GM18861 (cell line): ENCODE data around the gene ADAT3.
"Not testable (repeated sequence)": the region's sequence is repeated elsewhere in the genome, so short reads cannot be mapped to it uniquely, and the experiment has no call there.

Experiments
- ATAC-seq: cut with Tn5 transposase; IDR thresholded peaks from one replicate; pipeline ENCODE4 v1.9.1; 2021; ENCODE audit not compliant: unreplicated experiment

The ADAT3 gene

GRCh38 chr19:1882786-1883692, 22.2 kb upstream of the ADAT3 start:
- no peak for ATAC-seq

- ATAC-seq = no peak
Observed at GRCh38 chr19:1883784-1884183, 21.4 kb upstream of the ADAT3 start.

GRCh38 chr19:1884291-1884718, 20.9 kb upstream of the ADAT3 start:
- ATAC-seq = no peak

GRCh38 chr19:1884719-1885334, 20.4 kb upstream of the ADAT3 start:
- no peak for ATAC-seq

GRCh38 chr19:1885398-1886119, 19.6 kb upstream of the ADAT3 start, which contains the start of gene ABHD17A:
Gene ABHD17A, minus strand, starts transcription at chr19:1885496. Its CDS starts 3,930 bp downstream, at chr19:1881566.
- not testable (repeated sequence) for ATAC-seq

GRCh38 chr19:1886360-1886759, 18.8 kb upstream of the ADAT3 start:
- not testable (repeated sequence) for ATAC-seq

- ATAC-seq = no peak
Observed at GRCh38 chr19:1888385-1888784, 16.8 kb upstream of the ADAT3 start.

- ATAC-seq = no peak
Observed at GRCh38 chr19:1889907-1890306, 15.3 kb upstream of the ADAT3 start.

GRCh38 chr19:1893791-1894190, 11.4 kb upstream of the ADAT3 start:
- ATAC-seq = no peak

GRCh38 chr19:1896508-1896907, 8.7 kb upstream of the ADAT3 start:
- ATAC-seq = no peak

- ATAC-seq = no peak
Observed at GRCh38 chr19:1901940-1902404, 3.2 kb upstream of the ADAT3 start.

GRCh38 chr19:1902923-1903322, 2.3 kb upstream of the ADAT3 start:
- ATAC-seq = no peak

- no peak for ATAC-seq
Observed at GRCh38 chr19:1904860-1905109, 414 bp upstream of the ADAT3 start.

GRCh38 chr19:1905863-1906375, 720 bp downstream of the ADAT3 start:
- ATAC-seq = no peak

- ATAC-seq = no peak
Observed at GRCh38 chr19:1906985-1907562, 1.9 kb downstream of the ADAT3 start.

- no peak for ATAC-seq
Observed at GRCh38 chr19:1907563-1908363, 2.6 kb downstream of the ADAT3 start.

- ATAC-seq = no peak
Observed at GRCh38 chr19:1908364-1908678, 3.1 kb downstream of the ADAT3 start.

GRCh38 chr19:1909761-1910080, 4.5 kb downstream of the ADAT3 start:
- no peak for ATAC-seq

- ATAC-seq = no peak
Observed at GRCh38 chr19:1910177-1910576, 5.0 kb downstream of the ADAT3 start.

GRCh38 chr19:1911098-1911497, 5.9 kb downstream of the ADAT3 start:
- no peak for ATAC-seq

- ATAC-seq = no peak
Observed at GRCh38 chr19:1911995-1912394, 6.8 kb downstream of the ADAT3 start.
